K562 (cell line): ENCODE results near the gene TRNP1. TPM values are rescaled to one million over a fixed set of nuclear protein-coding genes. Genes with fewer than 3 reads are reported as not detected.

Source experiments
- ATF7 ChIP-seq: fragments of 450-650 bp; IDR thresholded peaks from 2 replicates; pipeline ENCODE4 v1.7.1; 2014; ENCODE audit warnings: mild to moderate bottlenecking, moderate library complexity
- CHD1 ChIP-seq: fragments of 200-600 bp; sonication (generic); IDR thresholded peaks from one replicate; pipeline ENCODE4 v1.6.1; 2012; ENCODE audit warnings: mild to moderate bottlenecking, moderate library complexity, low read length, inconsistent platforms
- FOXK2 ChIP-seq, 2 experiments: fragments of 450-650 bp; IDR thresholded peaks in 1 of 2; conservative IDR thresholded peaks in 1 of 2; 2 replicates each; pipeline ENCODE4 v1.6.1; 2016; ENCODE audit warnings: low read depth in 2 of 2, mild to moderate bottlenecking in 1 of 2
- KHSRP ChIP-seq: fragments of 450-650 bp; IDR thresholded peaks from 2 replicates; pipeline ENCODE4 v1.6.1; 2017
- NELFE ChIP-seq: IDR thresholded peaks from 2 replicates; pipeline ENCODE4 v1.6.1; 2011; ENCODE audit warnings: mild to moderate bottlenecking; ENCODE audit not compliant: insufficient read depth, insufficient read length
- NFE2 ChIP-seq: IDR thresholded peaks from 2 replicates; pipeline ENCODE4 v1.6.1; 2014; ENCODE audit warnings: antibody characterized with exemption, low read depth
- PYGO2 ChIP-seq: fragments of 450-650 bp; IDR thresholded peaks from 2 replicates; pipeline ENCODE4 v1.6.1; 2016; ENCODE audit warnings: mild to moderate bottlenecking, missing genetic modification characterization, moderate library complexity, missing compliant biosample characterization
- SAFB ChIP-seq: fragments of 200-400 bp; formaldehyde crosslinking; IDR thresholded peaks from 2 replicates; pipeline ENCODE4 v1.6.1; 2017; ENCODE audit warnings: low read depth, low read length, borderline replicate concordance
- SAP30 ChIP-seq: fragments of 200-600 bp; sonication (generic); IDR thresholded peaks from 2 replicates; pipeline ENCODE4 v1.6.1; 2012; ENCODE audit warnings: borderline replicate concordance, low read depth, mild to moderate bottlenecking, moderate library complexity, low read length, control low read depth, inconsistent platforms; ENCODE audit not compliant: insufficient read depth, poor library complexity, severe bottlenecking
- SUPT5H ChIP-seq: fragments of 450-650 bp; IDR thresholded peaks from 2 replicates; pipeline ENCODE4 v1.6.1; 2016
- ZNF133 ChIP-seq: fragments of 250-450 bp; sonication (Bioruptor Pico); IDR thresholded peaks from 2 replicates; pipeline ENCODE4 v1.4.0; 2020; ENCODE audit warnings: mild to moderate bottlenecking
- ZNF224 ChIP-seq: sonication (generic); formaldehyde crosslinking; IDR thresholded peaks from 2 replicates; pipeline ENCODE4 v1.8.0; 2022; ENCODE audit warnings: mild to moderate bottlenecking, missing genetic modification reagents
- ZNF79 ChIP-seq: fragments of 250-450 bp; sonication (Bioruptor Pico); IDR thresholded peaks from 2 replicates; pipeline ENCODE4 v1.4.0; 2020; ENCODE audit warnings: low read depth, mild to moderate bottlenecking, moderate library complexity
- polyA plus RNA-seq, 8 experiments: library from polyadenylated mRNA; depleted of rRNA in 4 of 8; stranded (reverse) in 5 of 8; unstranded in 3 of 8; fragments of >200 nt; fragmentation: Nextera tagmentation in 2 of 8; fragmentation: Illumina TruSeq in 1 of 8; extraction: Ambion mirVana in 2 of 8; extraction: Trizol in 1 of 8; gene quantifications; 2 replicates each; pipeline versions ENCODE4 v1.2.1 to v1.2.3, GENCODE V29; 2011 to 2014; ENCODE audit warnings: inconsistent platforms in 1 of 8, missing spikeins in 1 of 8
- total RNA-seq, 7 experiments: library from RNA; depleted of rRNA in 6 of 7; stranded (reverse); fragments of >200 nt in 6 of 7; fragmentation: Illumina TruSeq in 2 of 7; extraction: Trizol in 2 of 7; gene quantifications; 2 replicates each; pipeline versions ENCODE4 v1.2.1 to v1.2.3, GENCODE V29; 2011 to 2021; ENCODE audit warnings: low replicate concordance in 1 of 7
- TF ChIP-seq, protein P1 (sequence below), 2 experiments: fragments of 450-650 bp; IDR thresholded peaks; 2 replicates each; pipeline ENCODE4 v1.6.1; 2018; ENCODE audit warnings: mild to moderate bottlenecking in 2 of 2, low read depth in 1 of 2; ENCODE audit not compliant: partially characterized antibody in 2 of 2
- TF ChIP-seq, protein P2 (sequence below): fragments of 200-800 bp; sonication (Bioruptor generic); IDR thresholded peaks from 2 replicates; pipeline ENCODE4 v1.6.1; 2017; ENCODE audit warnings: missing genetic modification characterization, missing compliant biosample characterization
- TF ChIP-seq, protein P3 (sequence below): fragments of 250-450 bp; sonication (Bioruptor Pico); IDR thresholded peaks from 2 replicates; pipeline ENCODE4 v1.6.1; 2021; ENCODE audit warnings: mild to moderate bottlenecking
- TF ChIP-seq, protein P4 (sequence below): fragments of 250-450 bp; sonication (Bioruptor Pico); IDR thresholded peaks from 2 replicates; pipeline ENCODE4 v1.4.0; 2020; ENCODE audit warnings: mild to moderate bottlenecking, moderate library complexity, borderline replicate concordance

TRNP1 gene
- total and polyA plus RNA-seq, 9 of the 15 experiments (the other 6 are each of a cell fraction or from before 2014, with no cell fraction given), result 0.03 to 1.3 (median 0.95) TPM

DNA sequence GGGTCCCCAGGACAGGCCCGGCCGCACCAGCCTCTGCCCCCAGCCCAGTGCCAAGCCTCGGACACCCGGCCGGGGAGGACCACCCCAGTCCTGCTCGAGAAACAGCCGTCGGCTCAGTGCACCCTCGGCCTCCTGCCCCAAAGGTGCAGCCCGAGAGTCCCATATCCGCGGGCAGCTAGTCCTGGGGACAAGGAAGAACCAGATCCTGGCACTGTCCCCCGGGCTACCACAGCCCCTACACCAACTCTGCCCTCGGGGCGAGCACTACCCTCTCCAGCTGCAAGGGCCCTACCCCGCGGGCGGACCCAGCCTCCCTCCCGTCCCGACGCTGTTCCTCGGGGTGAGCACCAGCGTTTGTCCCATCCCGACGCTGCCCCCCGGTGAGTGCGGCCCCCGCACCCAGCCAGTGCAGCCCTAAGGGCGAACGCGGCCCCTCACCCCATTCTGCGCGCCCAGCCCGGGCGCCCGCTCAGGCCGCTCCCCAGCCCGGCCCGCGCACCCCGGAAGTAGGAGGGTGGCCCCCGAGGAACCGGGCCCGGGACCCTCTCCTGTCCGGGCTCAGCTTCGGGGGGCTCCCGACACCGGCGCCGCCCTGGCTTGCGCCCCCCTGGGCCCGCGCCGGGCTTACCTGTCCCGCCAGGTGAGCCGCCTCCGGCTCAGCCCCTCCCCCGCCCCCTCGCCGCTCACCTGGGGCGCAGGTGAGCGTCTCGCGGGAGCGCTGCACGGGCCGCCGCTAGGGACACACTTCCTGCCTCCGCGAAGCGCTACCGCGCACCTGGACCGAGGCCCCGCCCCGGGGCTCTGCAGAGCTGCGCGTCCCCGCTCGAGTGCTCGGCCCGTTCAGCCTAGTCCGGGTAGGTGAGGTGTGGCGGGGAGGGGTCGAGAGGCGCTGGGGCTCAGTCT lies 33.5 kb upstream of the TRNP1 start, which contains the start of gene KDF1 (continued):
- TF ChIP-seq, protein P1, sequence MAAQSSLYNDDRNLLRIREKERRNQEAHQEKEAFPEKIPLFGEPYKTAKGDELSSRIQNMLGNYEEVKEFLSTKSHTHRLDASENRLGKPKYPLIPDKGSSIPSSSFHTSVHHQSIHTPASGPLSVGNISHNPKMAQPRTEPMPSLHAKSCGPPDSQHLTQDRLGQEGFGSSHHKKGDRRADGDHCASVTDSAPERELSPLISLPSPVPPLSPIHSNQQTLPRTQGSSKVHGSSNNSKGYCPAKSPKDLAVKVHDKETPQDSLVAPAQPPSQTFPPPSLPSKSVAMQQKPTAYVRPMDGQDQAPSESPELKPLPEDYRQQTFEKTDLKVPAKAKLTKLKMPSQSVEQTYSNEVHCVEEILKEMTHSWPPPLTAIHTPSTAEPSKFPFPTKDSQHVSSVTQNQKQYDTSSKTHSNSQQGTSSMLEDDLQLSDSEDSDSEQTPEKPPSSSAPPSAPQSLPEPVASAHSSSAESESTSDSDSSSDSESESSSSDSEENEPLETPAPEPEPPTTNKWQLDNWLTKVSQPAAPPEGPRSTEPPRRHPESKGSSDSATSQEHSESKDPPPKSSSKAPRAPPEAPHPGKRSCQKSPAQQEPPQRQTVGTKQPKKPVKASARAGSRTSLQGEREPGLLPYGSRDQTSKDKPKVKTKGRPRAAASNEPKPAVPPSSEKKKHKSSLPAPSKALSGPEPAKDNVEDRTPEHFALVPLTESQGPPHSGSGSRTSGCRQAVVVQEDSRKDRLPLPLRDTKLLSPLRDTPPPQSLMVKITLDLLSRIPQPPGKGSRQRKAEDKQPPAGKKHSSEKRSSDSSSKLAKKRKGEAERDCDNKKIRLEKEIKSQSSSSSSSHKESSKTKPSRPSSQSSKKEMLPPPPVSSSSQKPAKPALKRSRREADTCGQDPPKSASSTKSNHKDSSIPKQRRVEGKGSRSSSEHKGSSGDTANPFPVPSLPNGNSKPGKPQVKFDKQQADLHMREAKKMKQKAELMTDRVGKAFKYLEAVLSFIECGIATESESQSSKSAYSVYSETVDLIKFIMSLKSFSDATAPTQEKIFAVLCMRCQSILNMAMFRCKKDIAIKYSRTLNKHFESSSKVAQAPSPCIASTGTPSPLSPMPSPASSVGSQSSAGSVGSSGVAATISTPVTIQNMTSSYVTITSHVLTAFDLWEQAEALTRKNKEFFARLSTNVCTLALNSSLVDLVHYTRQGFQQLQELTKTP (IDR thresholded peaks at IDR 0.05; ENCODE audit: low read depth in 1 of 2, partially characterized antibody in 2 of 2), result no peak
- TF ChIP-seq, protein P2, sequence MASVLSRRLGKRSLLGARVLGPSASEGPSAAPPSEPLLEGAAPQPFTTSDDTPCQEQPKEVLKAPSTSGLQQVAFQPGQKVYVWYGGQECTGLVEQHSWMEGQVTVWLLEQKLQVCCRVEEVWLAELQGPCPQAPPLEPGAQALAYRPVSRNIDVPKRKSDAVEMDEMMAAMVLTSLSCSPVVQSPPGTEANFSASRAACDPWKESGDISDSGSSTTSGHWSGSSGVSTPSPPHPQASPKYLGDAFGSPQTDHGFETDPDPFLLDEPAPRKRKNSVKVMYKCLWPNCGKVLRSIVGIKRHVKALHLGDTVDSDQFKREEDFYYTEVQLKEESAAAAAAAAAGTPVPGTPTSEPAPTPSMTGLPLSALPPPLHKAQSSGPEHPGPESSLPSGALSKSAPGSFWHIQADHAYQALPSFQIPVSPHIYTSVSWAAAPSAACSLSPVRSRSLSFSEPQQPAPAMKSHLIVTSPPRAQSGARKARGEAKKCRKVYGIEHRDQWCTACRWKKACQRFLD (CRISPR knock-in tag), result no peak
- TF ChIP-seq SUPT5H (no peak), FOXK2 (conservative IDR thresholded peaks at IDR 0.05 in 1 of 2, IDR thresholded peaks at IDR 0.05 in 1 of 2; ENCODE audit: low read depth in 2 of 2) (no peak), ZNF79 (CRISPR knock-in tag) (no peak), ATF7 (peak; percentile 44), NELFE (no peak), PYGO2 (tag) (no peak), SAFB (no peak), SAP30 (no peak), NFE2 (no peak), ZNF224 (CRISPR knock-in tag) (no peak), KHSRP (no peak), ZNF133 (no peak), CHD1 (no peak)
- TF ChIP-seq, protein P3, sequence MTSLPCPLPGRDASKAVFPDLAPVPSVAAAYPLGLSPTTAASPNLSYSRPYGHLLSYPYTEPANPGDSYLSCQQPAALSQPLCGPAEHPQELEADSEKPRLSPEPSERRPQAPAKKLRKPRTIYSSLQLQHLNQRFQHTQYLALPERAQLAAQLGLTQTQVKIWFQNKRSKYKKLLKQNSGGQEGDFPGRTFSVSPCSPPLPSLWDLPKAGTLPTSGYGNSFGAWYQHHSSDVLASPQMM, result no peak
- TF ChIP-seq, protein P4, sequence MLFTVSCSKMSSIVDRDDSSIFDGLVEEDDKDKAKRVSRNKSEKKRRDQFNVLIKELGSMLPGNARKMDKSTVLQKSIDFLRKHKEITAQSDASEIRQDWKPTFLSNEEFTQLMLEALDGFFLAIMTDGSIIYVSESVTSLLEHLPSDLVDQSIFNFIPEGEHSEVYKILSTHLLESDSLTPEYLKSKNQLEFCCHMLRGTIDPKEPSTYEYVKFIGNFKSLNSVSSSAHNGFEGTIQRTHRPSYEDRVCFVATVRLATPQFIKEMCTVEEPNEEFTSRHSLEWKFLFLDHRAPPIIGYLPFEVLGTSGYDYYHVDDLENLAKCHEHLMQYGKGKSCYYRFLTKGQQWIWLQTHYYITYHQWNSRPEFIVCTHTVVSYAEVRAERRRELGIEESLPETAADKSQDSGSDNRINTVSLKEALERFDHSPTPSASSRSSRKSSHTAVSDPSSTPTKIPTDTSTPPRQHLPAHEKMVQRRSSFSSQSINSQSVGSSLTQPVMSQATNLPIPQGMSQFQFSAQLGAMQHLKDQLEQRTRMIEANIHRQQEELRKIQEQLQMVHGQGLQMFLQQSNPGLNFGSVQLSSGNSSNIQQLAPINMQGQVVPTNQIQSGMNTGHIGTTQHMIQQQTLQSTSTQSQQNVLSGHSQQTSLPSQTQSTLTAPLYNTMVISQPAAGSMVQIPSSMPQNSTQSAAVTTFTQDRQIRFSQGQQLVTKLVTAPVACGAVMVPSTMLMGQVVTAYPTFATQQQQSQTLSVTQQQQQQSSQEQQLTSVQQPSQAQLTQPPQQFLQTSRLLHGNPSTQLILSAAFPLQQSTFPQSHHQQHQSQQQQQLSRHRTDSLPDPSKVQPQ (CRISPR knock-in tag), result no peak
